Mucosa of stomach (tissue), 1 donor: Measurements from ENCODE around the gene GPATCH2L.

ENCODE experiments used
- H3K27me3 ChIP-seq: one replicate; pipeline ENCODE4 v1.7.0; 2013; ENCODE audit warnings: mild to moderate bottlenecking, low read length; ENCODE audit not compliant: control insufficient read depth, insufficient read depth
- H3K36me3 ChIP-seq: one replicate; pipeline ENCODE4 v1.7.0; 2013; ENCODE audit warnings: low read length; ENCODE audit not compliant: control insufficient read depth, insufficient read depth
- H3K4me1 ChIP-seq: one replicate; pipeline ENCODE4 v1.7.0; 2013; ENCODE audit warnings: mild to moderate bottlenecking, low read length; ENCODE audit not compliant: control insufficient read depth, insufficient read depth
- H3K4me3 ChIP-seq: one replicate; pipeline ENCODE4 v1.7.0; 2013; ENCODE audit warnings: low read length
- H3K9ac ChIP-seq: one replicate; pipeline ENCODE4 v1.7.0; 2013; ENCODE audit warnings: mild to moderate bottlenecking, low read length, moderate library complexity
- H3K9me3 ChIP-seq: one replicate; pipeline ENCODE4 v1.7.0; 2013; ENCODE audit warnings: mild to moderate bottlenecking, low read length, moderate library complexity; ENCODE audit not compliant: control insufficient read depth
- donor health status: Pancreatic carcinoma.

The GPATCH2L gene

GRCh38 chr14:76181546-76181945, 29.8 kb downstream of the GPATCH2L start:
- no peak overlapping the region for H3K9ac ChIP-seq
- H3K4me3 ChIP-seq: no peak overlapping the region
- H3K27me3 ChIP-seq: no peaks in the 10 kb centered on the region
- no peaks in the 10 kb centered on the region for H3K4me1 ChIP-seq
- no peaks in the 10 kb centered on the region for H3K9me3 ChIP-seq
- H3K36me3 ChIP-seq: peaks cover 6% of the 10 kb centered on the region

DNA sequence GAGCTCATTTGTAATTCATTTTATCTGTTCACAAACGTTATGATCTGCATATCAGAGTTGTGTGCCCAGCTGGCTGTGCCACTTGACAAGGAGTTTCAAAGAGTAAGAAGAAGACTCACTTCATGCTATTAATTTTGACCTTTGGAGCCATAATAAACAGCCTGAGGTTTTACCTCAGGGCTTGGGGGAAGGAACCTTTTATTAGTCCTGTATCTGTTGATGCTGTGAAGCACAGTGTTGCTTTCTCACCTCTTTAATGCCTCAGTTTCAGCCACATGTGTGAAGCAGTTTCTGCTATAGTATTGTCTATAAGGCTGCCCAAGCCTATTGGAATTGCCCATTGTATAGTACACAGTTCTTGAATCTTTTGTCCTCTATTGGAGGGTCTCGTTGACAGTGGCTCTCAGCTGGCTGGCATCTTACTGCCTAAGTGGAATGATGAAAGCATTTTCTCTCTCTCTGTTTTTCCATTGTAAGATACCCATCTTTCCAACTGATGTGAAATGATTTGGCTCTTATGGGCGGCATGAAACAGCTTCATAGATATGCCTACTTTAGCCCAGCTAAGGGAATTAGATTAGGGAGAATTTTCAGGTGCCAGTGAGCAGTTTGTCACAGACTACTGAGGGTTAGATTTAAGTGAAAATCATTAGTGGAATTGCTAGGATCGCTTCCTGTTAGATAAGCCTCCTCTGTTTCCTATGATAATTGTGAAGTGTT, 34.7 kb downstream of the GPATCH2L start:
- Histone ChIP-seq H3K27me3 (no peaks in the 10 kb centered on the region), H3K36me3 (no peaks in the 10 kb centered on the region), H3K4me3 (no peak overlapping the region), H3K4me1 (no peaks in the 10 kb centered on the region), H3K9ac (no peak overlapping the region), H3K9me3 (no peaks in the 10 kb centered on the region)

- H3K4me1 ChIP-seq: no peaks in the 10 kb centered on the region
- no peaks in the 10 kb centered on the region for H3K9me3 ChIP-seq
- H3K9ac ChIP-seq: no peak overlapping the region
- no peaks in the 10 kb centered on the region for H3K36me3 ChIP-seq
- no peaks in the 10 kb centered on the region for H3K27me3 ChIP-seq
- H3K4me3 ChIP-seq: no peak overlapping the region
Measured at GRCh38 chr14:76191297-76191696, 39.6 kb downstream of the GPATCH2L start.

DNA sequence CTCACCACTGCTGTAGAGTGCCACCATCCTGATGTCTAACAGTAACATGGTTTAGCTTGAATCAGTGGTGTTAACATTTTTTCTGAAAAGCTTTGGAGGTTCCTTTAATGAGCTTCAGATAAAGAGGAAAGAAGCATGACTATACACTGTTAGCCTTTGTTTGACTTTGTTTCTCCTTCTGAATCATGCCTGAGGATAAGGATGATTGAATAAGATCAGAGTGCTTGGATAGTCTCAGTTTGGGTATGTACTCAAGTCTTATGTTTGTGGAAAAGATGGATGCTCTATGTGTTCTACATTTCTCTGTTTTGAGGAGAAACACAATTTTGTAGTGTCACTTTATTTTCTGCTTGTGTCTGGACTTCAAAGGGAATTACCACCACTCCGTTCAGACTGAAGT, 42.0 kb downstream of the GPATCH2L start:
- H3K9ac ChIP-seq: no peak overlapping the region
- H3K4me3 ChIP-seq: no peak overlapping the region
- H3K9me3 ChIP-seq: no peaks in the 10 kb centered on the region
- no peaks in the 10 kb centered on the region for H3K4me1 ChIP-seq
- H3K27me3 ChIP-seq: no peaks in the 10 kb centered on the region
- H3K36me3 ChIP-seq: peaks cover 7% of the 10 kb centered on the region

DNA sequence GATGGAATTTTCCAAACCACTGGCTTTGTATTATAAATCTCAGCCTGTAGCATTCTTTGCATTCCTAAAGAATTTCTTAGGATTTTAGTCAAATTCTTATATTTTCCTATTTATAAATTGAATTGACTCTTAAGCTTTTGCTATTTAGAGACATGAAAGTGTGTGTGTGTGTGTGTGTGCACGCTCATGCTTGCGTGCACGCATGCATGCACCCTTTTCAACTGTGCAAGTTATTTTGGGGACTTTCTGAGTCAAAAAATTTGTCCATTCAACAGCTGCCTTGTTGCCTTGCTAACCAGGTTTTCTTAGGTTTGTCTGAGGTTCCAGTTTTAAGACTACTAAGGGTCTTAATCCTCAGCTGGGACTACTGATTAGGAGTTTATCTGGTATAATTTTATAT, 42.6 kb downstream of the GPATCH2L start:
- H3K36me3 ChIP-seq: peaks cover 7% of the 10 kb centered on the region
- no peak overlapping the region for H3K9ac ChIP-seq
- no peaks in the 10 kb centered on the region for H3K27me3 ChIP-seq
- H3K9me3 ChIP-seq: no peaks in the 10 kb centered on the region
- H3K4me1 ChIP-seq: no peaks in the 10 kb centered on the region
- H3K4me3 ChIP-seq: no peak overlapping the region

DNA sequence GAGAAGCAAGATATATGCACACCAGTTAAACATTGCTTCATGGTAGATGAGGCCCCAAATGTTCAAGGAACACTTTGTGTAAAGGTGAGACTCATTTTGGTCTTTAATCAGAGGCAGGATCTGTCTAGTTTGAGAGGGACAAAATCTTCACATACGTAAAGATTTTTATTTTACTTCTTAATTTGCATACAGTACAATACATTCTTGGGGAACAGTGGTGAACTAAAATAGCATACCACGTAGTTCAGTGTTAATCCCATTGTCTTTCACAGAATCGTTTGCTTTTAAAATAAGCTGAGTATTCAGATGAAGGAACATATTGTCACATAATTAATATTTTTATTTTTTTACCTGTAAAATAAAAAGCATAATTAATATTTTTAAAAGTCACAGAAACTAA, 43.3 kb downstream of the GPATCH2L start:
- Histone ChIP-seq H3K36me3 (peaks cover 7% of the 10 kb centered on the region), H3K4me3 (no peak overlapping the region)

GRCh38 chr14:76196980-76197695, 45.4 kb downstream of the GPATCH2L start:
- H3K27me3 ChIP-seq: no peaks in the 10 kb centered on the region
- no peaks in the 10 kb centered on the region for H3K4me1 ChIP-seq
- no peak overlapping the region for H3K9ac ChIP-seq
- no peak overlapping the region for H3K4me3 ChIP-seq
- no peaks in the 10 kb centered on the region for H3K9me3 ChIP-seq
- peaks cover 13% of the 10 kb centered on the region for H3K36me3 ChIP-seq

More for the DNA sequence above, 43.3 kb downstream of the GPATCH2L start:
- Histone ChIP-seq H3K9me3 (no peaks in the 10 kb centered on the region), H3K9ac (no peak overlapping the region), H3K27me3 (no peaks in the 10 kb centered on the region), H3K4me1 (no peaks in the 10 kb centered on the region)

- Histone ChIP-seq H3K4me1 (no peaks in the 10 kb centered on the region), H3K4me3 (no peak overlapping the region), H3K9me3 (no peaks in the 10 kb centered on the region), H3K36me3 (peaks cover 15% of the 10 kb centered on the region), H3K27me3 (no peaks in the 10 kb centered on the region), H3K9ac (no peak overlapping the region)
Measured at GRCh38 chr14:76201162-76201561, 49.4 kb downstream of the GPATCH2L start.

GRCh38 chr14:76203086-76204001, 51.6 kb downstream of the GPATCH2L start:
- Histone ChIP-seq H3K9ac (no peak overlapping the region), H3K4me1 (no peaks in the 10 kb centered on the region), H3K9me3 (no peaks in the 10 kb centered on the region), H3K27me3 (no peaks in the 10 kb centered on the region), H3K36me3 (peaks cover 8% of the 10 kb centered on the region), H3K4me3 (no peak overlapping the region)

- peaks cover 8% of the 10 kb centered on the region for H3K36me3 ChIP-seq
- H3K4me1 ChIP-seq: no peaks in the 10 kb centered on the region
- no peaks in the 10 kb centered on the region for H3K9me3 ChIP-seq
- H3K4me3 ChIP-seq: no peak overlapping the region
- H3K27me3 ChIP-seq: no peaks in the 10 kb centered on the region
- no peak overlapping the region for H3K9ac ChIP-seq
Measured at GRCh38 chr14:76204461-76205230, 52.9 kb downstream of the GPATCH2L start.

DNA sequence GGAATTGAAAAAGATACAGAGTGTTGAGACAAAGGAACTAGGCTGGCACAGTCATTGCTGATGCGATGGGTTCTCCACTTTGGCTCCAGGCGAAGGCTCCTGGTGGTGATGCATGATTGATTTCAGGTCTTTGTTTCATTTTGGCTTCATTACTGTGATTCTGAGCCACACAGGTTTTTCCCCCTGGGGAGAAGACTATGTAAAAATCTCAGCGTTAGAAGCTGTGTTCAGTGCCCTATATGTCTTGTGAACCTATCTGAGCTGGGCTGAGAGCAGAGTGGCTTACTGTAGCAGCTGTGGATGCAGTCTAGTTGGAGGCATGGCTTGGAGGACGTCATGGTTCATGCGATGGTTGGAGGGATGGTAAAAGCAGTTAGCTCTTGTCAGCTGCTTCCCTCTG, 54.0 kb downstream of the GPATCH2L start:
- Histone ChIP-seq H3K27me3 (no peaks in the 10 kb centered on the region), H3K9me3 (no peaks in the 10 kb centered on the region), H3K9ac (no peak overlapping the region), H3K4me1 (no peaks in the 10 kb centered on the region), H3K36me3 (peaks cover 8% of the 10 kb centered on the region), H3K4me3 (no peak overlapping the region)
